GM18873 (cell line): ENCODE measurements around the gene LUZP2.

ENCODE experiments used
- ATAC-seq: cut with Tn5 transposase; IDR thresholded peaks from one replicate; pipeline ENCODE4 v1.9.1; 2021; ENCODE audit warnings: mild to moderate bottlenecking, moderate library complexity, moderate number of reproducible peaks; ENCODE audit not compliant: unreplicated experiment, low FRiP score

LUZP2 gene

GRCh38 chr11:24625975-24626374, 129.1 kb downstream of the LUZP2 start:
- ATAC-seq = no peak

- ATAC-seq = no peak
Measured at GRCh38 chr11:24628224-24628776, 131.4 kb downstream of the LUZP2 start.

GRCh38 chr11:24634606-24635160, 137.8 kb downstream of the LUZP2 start:
- no peak for ATAC-seq

DNA sequence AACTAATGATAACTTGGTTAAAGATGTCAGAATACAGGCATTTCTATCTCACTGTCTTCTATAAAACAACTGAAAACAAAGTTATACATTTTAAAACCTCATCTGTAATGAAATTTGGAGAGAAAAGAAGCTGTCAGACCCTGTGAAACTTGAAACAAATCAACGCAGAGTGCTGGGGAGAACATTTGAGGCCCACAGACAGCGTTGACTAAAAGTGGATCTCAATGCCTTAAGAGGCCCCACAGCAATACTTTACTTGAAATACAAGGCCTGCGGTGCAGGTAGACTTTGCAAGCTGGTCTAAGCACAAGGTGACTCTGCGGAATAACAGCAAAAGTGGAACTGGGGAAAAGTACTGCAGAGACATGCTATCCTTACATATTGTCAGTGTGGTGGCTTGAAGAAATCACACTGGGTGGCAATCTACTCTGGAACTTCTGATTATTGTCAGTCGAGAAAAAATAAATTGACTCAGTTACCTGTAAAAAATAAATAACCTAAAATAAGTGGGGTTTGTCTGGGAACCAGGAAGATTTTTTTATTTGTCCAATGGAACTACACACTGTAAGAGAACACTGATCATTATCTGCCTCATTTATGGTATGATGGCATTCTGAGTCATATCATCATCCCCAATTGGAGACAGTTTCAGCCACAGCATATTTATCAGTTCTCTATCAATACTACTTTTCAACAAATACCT, 138.9 kb downstream of the LUZP2 start:
- ATAC-seq = no peak

- ATAC-seq = no peak
Measured at GRCh38 chr11:24636291-24636629, 139.4 kb downstream of the LUZP2 start.

DNA sequence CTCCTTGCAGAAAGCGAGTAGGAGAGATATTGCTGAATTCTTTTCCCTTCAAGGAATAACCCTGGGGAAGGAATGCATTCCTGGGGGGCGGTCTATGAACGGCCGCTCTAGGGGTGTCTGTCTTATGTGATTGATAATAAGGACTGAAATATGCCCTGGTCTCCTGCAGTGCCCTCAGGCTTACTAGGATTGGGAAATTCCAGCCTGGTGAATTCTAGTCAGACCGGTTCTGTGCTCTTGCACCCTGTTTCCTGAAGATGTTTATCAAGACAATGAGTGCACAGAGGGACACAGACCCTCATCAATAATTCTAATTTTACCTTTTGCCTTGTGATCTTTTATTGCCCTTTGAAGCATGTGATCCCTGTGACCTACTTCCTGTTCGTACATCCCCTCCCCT, 140.7 kb downstream of the LUZP2 start:
- no peak for ATAC-seq

DNA sequence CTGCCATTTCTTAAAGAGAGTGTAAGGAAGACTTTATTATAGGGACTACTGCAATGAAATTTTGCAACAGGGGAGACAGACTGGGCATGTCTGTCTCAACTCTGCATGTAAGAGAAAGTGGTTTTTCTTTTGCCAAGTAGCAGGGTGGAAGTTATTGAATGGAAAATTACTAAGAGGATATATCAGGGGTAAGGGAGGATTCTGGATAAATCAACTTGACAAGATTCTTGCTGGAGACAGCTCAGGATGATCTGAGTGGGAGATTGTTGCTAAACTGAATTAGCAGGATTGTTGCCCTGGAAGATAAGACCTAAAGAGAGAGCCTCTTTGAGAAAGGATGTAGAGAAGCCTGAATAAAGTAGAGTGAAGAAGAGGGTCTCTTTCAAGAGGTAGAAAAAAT, 145.8 kb downstream of the LUZP2 start:
- ATAC-seq = no peak

GRCh38 chr11:24645563-24645962, 148.7 kb downstream of the LUZP2 start:
- no peak for ATAC-seq

- ATAC-seq = no peak
Measured at GRCh38 chr11:24651873-24652272, 155.0 kb downstream of the LUZP2 start.

DNA sequence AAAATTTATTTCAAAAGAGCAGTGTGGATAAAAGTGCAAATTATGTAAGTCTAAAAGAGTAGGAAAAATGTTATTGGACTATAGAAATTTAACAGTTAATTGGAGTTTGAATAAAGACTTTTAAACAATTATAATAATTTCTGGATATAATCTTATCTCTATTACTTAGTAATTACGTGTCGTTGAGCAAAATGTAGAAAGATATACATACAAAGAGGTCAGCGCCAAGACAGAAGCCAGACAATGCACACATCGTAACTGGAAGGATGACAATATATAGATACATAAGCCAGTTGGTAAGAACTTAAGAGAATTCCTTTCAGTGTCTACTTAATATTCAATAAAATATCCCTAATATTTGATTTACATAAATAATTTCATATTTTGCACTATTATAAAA, 157.0 kb downstream of the LUZP2 start:
- ATAC-seq = no peak

GRCh38 chr11:24661331-24661730, 164.5 kb downstream of the LUZP2 start:
- ATAC-seq = no peak

DNA sequence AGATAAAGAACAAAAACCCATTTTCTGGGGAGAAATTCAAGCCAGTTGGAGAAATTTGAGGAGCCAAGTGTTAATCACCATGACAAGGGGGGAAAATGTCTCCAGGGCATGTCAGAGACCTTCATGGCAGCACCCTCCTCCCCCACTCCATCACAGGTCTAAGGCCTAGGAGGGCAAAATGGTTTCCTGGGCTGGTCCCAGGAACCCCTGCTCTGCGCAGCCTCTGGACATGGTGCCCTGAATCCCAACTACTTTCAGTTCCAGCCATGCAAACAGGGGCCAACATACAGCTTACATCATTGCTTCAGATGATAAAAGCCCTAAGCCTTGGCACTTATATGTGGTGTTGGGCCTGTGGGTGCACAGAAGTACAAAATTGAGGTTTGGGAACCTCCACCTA, 167.5 kb downstream of the LUZP2 start:
- ATAC-seq = no peak

DNA sequence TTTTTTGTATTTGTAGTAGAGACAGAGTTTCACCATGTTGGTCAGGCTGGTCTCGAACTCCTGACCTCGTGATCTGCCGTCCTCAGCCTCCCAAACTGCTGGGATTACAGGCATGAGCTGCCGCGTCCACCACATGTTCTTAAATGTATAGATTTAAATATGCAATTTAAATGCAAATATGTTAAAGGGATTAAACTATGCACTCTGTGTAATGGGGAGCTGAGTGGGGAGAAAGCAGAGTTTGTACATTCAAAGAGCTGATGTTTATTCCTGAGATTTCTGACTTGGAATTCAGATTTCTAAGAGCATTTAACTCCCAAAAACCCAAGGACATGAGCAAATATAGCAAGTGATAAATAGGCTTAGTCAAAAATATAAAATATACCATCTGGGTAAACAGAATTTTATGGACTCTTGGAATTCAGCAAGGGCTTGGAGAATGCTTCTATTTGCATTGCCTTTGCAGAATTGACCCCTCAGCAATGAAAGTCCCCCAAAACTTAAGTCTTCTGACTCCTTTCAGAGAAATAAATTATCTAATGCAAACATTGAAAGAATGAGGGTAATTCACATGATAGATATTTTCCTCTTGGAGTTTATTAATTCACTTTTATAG, 170.6 kb downstream of the LUZP2 start:
- no peak for ATAC-seq

- ATAC-seq = no peak
Measured at GRCh38 chr11:24678703-24679348, 182.0 kb downstream of the LUZP2 start.

DNA sequence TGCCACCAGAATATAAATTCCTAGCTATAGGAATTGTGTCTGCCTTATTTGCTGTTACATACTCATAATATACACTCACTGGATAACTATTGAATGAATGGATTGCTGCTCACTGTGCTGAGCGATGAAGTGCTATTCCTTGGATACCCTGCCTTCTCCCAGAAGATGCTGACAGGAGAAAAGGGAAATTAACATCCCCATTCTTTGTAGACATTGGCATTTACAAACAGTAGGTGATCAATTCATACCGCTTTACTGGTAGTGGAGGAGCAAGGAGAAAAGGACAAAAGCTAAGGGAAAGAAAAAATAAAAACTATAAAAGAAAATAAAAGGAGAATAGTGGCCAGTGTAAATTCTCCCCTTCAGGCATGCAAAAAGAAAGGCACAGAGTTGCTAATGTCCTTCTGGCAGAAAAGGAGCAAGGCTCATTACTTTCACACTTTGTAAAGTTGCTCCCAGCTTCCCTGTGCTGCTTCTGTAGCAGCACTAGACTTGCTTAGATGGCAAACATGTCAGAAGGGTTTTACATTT, 183.0 kb downstream of the LUZP2 start:
- no peak for ATAC-seq

DNA sequence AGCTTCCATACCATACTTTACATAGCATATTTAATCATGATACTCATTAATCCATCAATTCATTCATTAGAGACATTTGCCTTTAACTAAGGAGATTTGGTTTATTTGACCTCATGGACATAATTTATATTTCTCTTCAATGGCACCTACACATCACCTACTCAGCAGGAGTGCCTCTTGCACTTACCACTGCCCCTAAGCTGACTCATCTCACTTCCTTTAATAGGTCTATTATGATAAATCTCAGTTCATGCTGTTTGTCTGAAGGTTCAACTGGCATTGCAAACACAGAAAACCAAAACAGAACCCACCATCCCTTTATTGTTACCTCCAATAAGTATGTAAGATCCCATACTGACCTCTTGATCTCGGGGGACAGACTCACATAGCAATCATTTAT, 186.7 kb downstream of the LUZP2 start:
- no peak for ATAC-seq

DNA sequence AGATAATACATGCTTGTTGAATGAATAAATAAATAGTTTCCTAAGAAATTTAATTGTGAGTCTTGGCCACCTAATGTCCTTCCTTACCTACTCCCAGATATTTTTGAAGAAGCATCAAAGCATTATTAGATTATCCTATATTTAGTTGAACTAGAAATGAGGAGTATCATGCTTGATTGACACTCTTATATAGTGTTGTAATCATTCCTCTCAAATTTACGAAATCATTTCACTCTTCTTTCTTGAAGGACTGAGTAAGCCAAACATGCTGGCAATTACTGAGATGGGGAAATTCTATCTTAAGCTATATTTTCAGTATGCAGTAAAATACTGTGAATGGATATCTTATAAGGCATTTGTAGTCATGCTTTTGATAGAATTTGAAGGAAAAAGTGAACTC, 189.0 kb downstream of the LUZP2 start:
- ATAC-seq = no peak

DNA sequence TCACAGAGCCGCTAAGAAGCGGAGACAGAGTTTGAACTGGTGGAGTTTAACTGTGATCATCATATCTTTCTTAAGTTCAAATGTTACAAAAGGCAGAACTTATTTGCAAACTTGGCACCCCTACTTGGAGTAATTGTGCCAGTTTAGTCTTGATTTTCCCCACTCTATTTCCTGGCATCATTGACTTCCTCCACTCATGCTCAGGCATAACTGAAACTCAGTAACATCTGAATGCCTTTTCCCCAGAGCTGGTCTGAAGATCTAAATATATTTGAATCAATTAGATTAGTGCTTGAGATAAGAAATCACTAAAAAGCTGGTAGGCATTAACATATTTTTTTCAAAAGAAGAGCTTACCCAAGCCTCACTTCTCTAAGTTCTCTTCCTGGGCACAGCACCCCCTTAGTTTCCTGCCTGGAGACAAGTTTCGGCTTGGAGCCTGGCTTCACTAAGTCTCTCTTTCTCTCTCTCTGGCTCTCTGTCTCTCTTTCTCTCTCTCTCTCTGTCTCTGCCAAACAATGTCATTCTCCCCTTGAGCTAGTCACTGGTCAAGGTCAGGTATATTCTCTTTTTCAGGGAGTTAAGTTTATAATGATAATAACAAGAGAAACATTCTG, 190.8 kb downstream of the LUZP2 start:
- no peak for ATAC-seq

DNA sequence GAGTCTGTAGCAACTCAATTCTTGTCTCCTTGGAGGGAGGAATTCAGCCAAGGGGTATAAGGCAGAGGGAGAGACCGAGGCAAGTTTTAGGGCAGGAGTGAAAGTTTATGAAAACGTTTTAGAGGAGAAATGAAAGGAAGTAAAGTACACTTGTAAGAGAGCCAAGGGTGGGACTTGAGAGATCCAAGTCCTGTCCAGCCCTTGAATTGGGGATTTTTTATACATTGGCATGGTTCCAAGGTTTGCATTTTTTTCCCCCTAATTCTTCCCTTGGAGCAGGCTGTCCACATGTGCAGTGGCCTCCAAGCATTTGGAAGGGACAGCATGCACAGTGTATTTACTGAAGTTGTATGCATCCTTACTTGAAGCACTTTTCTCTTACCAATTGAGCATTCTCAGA, 192.1 kb downstream of the LUZP2 start:
- ATAC-seq = no peak

GRCh38 chr11:24697522-24698111, 200.8 kb downstream of the LUZP2 start:
- no peak for ATAC-seq
